GM18861 (cell line): ENCODE results near the gene CACNA1B.

Source experiments
- ATAC-seq: cut with Tn5 transposase; IDR thresholded peaks from one replicate; pipeline ENCODE4 v1.9.1; 2021; ENCODE audit not compliant: unreplicated experiment

CACNA1B gene

GRCh38 chr9:137918331-137919094, 40.9 kb downstream of the CACNA1B start:
- ATAC-seq: no peak

- no peak for ATAC-seq
Measured at GRCh38 chr9:137919095-137919465, 41.5 kb downstream of the CACNA1B start.

GRCh38 chr9:137919649-137920141, 42.1 kb downstream of the CACNA1B start:
- no peak for ATAC-seq

GRCh38 chr9:137920753-137921152, 43.2 kb downstream of the CACNA1B start:
- ATAC-seq: no peak

GRCh38 chr9:137924169-137924568, 46.6 kb downstream of the CACNA1B start:
- no peak for ATAC-seq

GRCh38 chr9:137924761-137925369, 47.3 kb downstream of the CACNA1B start:
- no peak for ATAC-seq

- ATAC-seq: no peak
Measured at GRCh38 chr9:137943655-137944054, 66.1 kb downstream of the CACNA1B start.

- no peak for ATAC-seq
Measured at GRCh38 chr9:137945581-137945980, 68.0 kb downstream of the CACNA1B start.

- ATAC-seq: no peak
Measured at GRCh38 chr9:137946993-137947392, 69.4 kb downstream of the CACNA1B start.

GRCh38 chr9:137948642-137949041, 71.1 kb downstream of the CACNA1B start:
- no peak for ATAC-seq

GRCh38 chr9:137949260-137949659, 71.7 kb downstream of the CACNA1B start:
- no peak for ATAC-seq

- no peak for ATAC-seq
Measured at GRCh38 chr9:137951107-137951506, 73.5 kb downstream of the CACNA1B start.

- no peak for ATAC-seq
Measured at GRCh38 chr9:137951597-137952490, 74.3 kb downstream of the CACNA1B start.

- no peak for ATAC-seq
Measured at GRCh38 chr9:137952976-137953666, 75.5 kb downstream of the CACNA1B start.

GRCh38 chr9:137953683-137954438, 76.3 kb downstream of the CACNA1B start:
- no peak for ATAC-seq

- no peak for ATAC-seq
Measured at GRCh38 chr9:137955224-137955570, 77.6 kb downstream of the CACNA1B start.

GRCh38 chr9:137955586-137955985, 78.0 kb downstream of the CACNA1B start:
- ATAC-seq: no peak

GRCh38 chr9:137956039-137956438, 78.5 kb downstream of the CACNA1B start:
- ATAC-seq: no peak

- no peak for ATAC-seq
Measured at GRCh38 chr9:137956688-137957385, 79.3 kb downstream of the CACNA1B start.
